Right atrium auricular region (tissue), 2 donors: Measurements from ENCODE around the gene RPS19BP1. TPM values are rescaled to one million over a fixed set of nuclear protein-coding genes. Genes with fewer than 3 reads are reported as not detected.

Source experiments
- DNase-seq: peaks from one replicate; pipeline ENCODE4 v3.0.0-alpha.2; 2019; ENCODE audit warnings: low spot score
- H3K27ac ChIP-seq, 2 donors: fragments of 200-600 bp; sonication (generic); 1 replicate in 1 of 2; 2 replicates in 1 of 2; pipeline ENCODE4 v1.5.1; 2016 to 2019
- H3K27me3 ChIP-seq, 2 donors: fragments of 200-600 bp; sonication (generic); one replicate each; pipeline versions ENCODE4 v1.5.1 to v1.6.0; 2017 to 2019
- H3K36me3 ChIP-seq: fragments of 200-600 bp; sonication (generic); one replicate; pipeline ENCODE4 v1.5.1; 2016
- H3K4me1 ChIP-seq, 2 donors: fragments of 200-600 bp; sonication (generic); one replicate each; pipeline versions ENCODE4 v1.5.1 to v1.6.0; 2017 to 2019
- H3K4me3 ChIP-seq, 2 donors: fragments of 200-600 bp; sonication (generic); 1 replicate in 1 of 2; 2 replicates in 1 of 2; pipeline ENCODE4 v1.5.1; 2017 to 2019; ENCODE audit warnings: mild to moderate bottlenecking in 1 of 2, moderate library complexity in 1 of 2
- H3K9me3 ChIP-seq, 2 donors: fragments of 200-600 bp; sonication (generic); one replicate each; pipeline ENCODE4 v1.5.1; 2019
- total RNA-seq, 2 donors: library from RNA; depleted of rRNA; stranded (reverse); fragments of >200 nt; gene quantifications; one replicate each; pipeline ENCODE4 v1.1.0, GENCODE V29; 2016
- TF ChIP-seq, protein P1 (sequence below), 2 donors: fragments of 200-600 bp; sonication (generic); IDR thresholded peaks; one replicate each; pipeline ENCODE4 v1.5.1; 2019; ENCODE audit warnings: antibody characterized with exemption in 2 of 2

RPS19BP1 gene
- total RNA-seq, 2 donors from 2014 or later, result 88.1 to 135 TPM

DNA sequence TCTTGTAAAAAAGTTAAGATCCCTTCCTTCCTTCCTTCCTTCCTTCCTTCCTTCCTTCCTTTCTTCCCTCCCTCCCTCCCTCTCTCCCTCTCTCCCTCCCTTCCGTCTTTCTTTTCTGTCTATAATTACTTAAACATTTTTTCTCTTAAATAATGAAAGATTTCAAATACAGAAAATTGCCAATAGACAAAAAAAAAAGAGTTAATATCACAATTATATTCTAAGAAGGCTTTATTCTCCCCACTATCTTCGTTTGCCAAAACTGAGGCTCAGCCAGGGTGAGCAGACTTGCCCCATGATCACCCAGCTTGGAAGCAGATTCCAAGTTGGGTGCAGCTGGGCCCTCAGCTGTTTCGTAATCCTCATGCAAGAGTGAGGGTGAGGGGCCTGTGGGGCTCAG is 37.7 kb upstream of the RPS19BP1 start:
- Histone ChIP-seq H3K4me3 (no peak overlapping the region), H3K27ac (no peak overlapping the region), H3K36me3 (no peaks in the 10 kb centered on the region), H3K27me3 (no peaks in the 10 kb centered on the region), H3K4me1 (no peaks in the 10 kb centered on the region), H3K9me3 (no peaks in the 10 kb centered on the region)
- no peak for DNase-seq
- TF ChIP-seq, protein P1, sequence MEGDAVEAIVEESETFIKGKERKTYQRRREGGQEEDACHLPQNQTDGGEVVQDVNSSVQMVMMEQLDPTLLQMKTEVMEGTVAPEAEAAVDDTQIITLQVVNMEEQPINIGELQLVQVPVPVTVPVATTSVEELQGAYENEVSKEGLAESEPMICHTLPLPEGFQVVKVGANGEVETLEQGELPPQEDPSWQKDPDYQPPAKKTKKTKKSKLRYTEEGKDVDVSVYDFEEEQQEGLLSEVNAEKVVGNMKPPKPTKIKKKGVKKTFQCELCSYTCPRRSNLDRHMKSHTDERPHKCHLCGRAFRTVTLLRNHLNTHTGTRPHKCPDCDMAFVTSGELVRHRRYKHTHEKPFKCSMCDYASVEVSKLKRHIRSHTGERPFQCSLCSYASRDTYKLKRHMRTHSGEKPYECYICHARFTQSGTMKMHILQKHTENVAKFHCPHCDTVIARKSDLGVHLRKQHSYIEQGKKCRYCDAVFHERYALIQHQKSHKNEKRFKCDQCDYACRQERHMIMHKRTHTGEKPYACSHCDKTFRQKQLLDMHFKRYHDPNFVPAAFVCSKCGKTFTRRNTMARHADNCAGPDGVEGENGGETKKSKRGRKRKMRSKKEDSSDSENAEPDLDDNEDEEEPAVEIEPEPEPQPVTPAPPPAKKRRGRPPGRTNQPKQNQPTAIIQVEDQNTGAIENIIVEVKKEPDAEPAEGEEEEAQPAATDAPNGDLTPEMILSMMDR (IDR thresholded peaks at IDR 0.05), result no peak

DNA sequence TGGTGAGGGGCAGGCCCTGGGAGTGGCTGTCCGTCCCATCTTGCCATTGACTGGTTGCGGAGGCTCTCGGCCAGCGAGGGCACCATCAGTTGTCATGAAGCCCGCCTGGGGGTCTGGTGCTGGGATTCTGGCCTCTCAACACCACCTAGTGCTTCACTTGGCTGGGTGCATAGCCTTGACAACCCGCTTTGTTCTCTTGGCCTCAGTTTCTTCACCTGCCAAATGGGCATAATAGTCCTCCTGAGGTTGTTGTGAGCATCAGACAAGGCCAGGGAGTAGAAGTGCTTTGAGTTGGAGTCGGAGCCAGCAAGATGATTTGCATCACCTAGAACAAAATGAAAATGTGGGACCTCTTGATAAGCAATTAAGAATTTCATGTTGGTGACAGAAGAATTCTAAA is 36.5 kb upstream of the RPS19BP1 start:
- Histone ChIP-seq H3K27me3 (no peaks in the 10 kb centered on the region), H3K27ac (no peak overlapping the region), H3K36me3 (no peaks in the 10 kb centered on the region), H3K9me3 (no peaks in the 10 kb centered on the region), H3K4me1 (no peaks in the 10 kb centered on the region), H3K4me3 (no peak overlapping the region)
- TF ChIP-seq, protein P1 (IDR thresholded peaks at IDR 0.05), result no peak
- DNase-seq, result no peak

DNA sequence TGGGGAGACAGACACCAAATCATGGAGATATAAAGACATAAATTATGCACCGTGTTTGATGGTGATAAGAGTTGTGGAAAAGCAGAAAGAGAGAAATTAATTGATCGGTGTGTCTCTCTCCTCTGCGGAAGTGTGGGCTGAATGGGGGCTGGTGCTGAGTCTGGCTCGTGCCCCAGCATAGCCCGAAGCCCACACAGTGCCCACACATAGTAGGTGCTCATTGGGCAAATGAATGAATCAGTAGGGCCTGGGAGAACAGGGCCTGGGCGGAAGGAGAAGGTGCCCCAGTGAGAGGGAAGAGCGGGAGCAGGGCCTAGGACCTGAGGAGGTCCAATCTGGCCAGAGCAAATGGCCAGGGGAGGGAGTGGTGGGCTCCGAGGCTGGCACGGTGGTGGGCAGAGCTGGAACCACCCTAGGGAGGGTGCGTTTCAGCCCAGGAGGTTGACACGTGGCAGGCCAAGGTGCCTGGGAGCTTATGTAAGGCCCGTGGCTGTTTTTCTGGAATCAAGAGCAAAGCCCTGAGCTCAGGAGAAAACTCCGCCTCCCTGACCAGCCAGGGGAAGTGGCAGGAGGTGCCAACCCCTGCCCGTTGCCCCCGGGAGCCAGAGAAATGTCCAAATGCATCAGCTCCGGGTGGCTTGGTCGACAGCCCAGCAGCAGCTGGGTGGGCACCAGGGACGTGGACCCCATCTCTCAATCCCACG is 35.9 kb upstream of the RPS19BP1 start:
- DNase-seq, result no peak
- H3K4me3 ChIP-seq, result no peak overlapping the region
- TF ChIP-seq, protein P1 (IDR thresholded peaks at IDR 0.05), result no peak
- no peaks in the 10 kb centered on the region for H3K9me3 ChIP-seq
- H3K27me3 ChIP-seq, result no peaks in the 10 kb centered on the region
- H3K4me1 ChIP-seq, result no peaks in the 10 kb centered on the region
- no peak overlapping the region for H3K27ac ChIP-seq
- no peaks in the 10 kb centered on the region for H3K36me3 ChIP-seq

DNA sequence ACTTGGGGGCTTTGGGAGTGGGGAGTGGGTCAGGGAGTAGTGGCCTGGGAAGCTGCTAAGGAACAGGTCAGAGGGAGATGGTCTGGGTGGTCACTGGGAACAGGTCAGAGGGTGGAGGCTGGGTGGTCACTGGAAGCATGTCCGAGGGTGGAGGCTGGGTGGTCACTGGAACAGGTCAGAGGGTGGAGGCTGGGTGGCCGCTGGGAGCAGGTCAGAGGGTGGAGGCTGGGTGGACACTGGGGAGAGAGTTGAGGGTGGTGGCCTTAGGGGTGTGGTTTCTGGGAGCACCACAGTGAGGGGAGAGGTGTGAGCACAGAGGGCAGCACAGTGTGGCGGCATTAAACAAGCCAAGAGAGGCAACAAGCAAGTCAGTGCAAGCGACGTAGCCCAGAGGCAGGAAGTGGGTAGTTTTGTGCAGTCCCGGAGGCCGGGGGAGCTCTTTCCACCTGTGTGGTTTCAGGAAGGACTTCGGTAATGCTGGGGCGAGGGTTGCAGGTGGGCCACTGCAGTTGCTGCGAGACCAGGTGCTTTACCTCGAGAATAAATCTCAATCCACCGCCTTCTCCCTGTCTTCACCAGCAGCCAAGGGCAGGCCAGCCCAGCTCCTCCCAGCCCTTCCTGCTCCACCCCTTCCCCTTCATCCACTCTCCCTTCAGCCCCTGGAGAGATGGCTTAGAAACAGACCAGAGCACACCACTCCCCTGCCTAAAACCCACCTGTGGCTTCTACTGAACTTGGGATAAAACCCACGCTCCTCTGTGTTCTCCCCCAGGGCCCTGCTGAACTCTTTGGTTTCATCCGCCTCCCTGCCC is 34.8 kb upstream of the RPS19BP1 start:
- Histone ChIP-seq H3K36me3 (no peaks in the 10 kb centered on the region), H3K4me1 (no peaks in the 10 kb centered on the region), H3K27me3 (no peaks in the 10 kb centered on the region), H3K27ac (no peak overlapping the region), H3K4me3 (no peak overlapping the region), H3K9me3 (no peaks in the 10 kb centered on the region)
- DNase-seq, result no peak
- TF ChIP-seq, protein P1 (IDR thresholded peaks at IDR 0.05), result no peak

DNA sequence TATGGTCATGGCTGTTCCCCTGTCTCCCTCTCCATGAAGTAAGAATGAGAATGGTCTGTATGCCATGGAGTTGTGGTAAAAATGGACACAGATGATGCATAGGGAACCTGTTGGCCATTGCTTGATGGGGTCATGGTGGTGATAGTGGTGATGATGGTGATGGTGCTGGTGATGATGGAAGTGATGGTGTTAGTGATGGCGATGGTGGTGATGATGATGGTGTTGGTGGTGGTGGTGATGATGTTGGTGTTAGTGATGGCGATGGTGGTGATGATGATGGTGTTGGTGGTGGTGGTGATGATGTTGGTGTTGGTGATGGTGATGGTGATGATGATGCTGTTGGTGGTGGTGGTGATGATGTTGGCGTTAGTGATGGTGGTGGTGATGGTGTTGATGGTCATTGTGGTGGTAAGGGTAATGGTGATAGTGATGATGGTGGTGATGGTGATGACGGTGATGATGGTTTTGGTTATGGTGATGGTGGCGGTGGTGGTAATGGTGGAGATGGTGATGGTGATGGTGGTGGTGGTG is 32.9 kb upstream of the RPS19BP1 start:
- TF ChIP-seq, protein P1 (IDR thresholded peaks at IDR 0.05), result no peak
- no peaks in the 10 kb centered on the region for H3K27me3 ChIP-seq

More for the DNA sequence above, 32.9 kb upstream of the RPS19BP1 start:
- Histone ChIP-seq H3K9me3 (no peaks in the 10 kb centered on the region), H3K27ac (no peak overlapping the region), H3K4me1 (no peaks in the 10 kb centered on the region), H3K4me3 (no peak overlapping the region), H3K36me3 (no peaks in the 10 kb centered on the region)
- DNase-seq, result no peak
